ENCODE data around the gene SUN2. TPM values are rescaled to one million over a fixed set of nuclear protein-coding genes. Genes with fewer than 3 reads are reported as not detected.

Gene SUN2
- total RNA-seq, 1 experiment from 2014 or later = 55.5 TPM

DNA sequence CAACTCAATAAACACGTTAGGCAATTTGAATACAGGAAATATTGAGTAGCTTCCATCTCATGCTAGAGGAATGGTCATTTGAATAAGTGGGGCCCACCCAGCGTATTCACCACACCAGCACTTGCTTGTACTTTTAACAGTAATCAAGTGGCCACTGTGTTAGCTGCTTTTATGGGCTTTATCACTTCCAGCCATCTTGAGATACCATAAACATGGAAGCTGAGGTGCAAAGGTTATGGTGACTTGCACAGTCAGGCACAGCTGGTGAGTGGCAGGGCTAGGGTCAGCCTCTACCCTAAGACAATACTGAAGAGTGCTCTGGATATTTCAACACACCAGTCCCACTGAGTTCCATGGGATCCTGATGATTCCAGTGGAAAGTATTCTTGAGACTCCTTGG is 61.7 kb downstream of the SUN2 start:
- ATAC-seq = no peak
- intact Hi-C loops (cut with micrococcal nuclease) = no loop called here

GRCh38 chr22:38689651-38690050 is 66.1 kb downstream of the SUN2 start:
- Histone ChIP-seq H3F3A (ENCODE audit: low read length, unreplicated experiment) (no peaks in the 10 kb centered on the region), H3K9ac (ENCODE audit: low read length) (no peak overlapping the region), H3K4me2 (ENCODE audit: low read length) (no peak overlapping the region), H4K20me1 (ENCODE audit: low read length) (no peaks in the 10 kb centered on the region), H3K9me2 (replicated peaks; ENCODE audit: low read length) (no peaks in the 10 kb centered on the region), H2AFZ (ENCODE audit: low read length) (no peak overlapping the region), H3K4me3 (ENCODE audit: low read length) (no peak overlapping the region), H3K9me3 (ENCODE audit: low read length) (no peaks in the 10 kb centered on the region), H3K36me3 (ENCODE audit: low read depth, low read length) (peaks cover 18% of the 10 kb centered on the region), H3K27me3 (ENCODE audit: low read length) (no peaks in the 10 kb centered on the region), H3K27ac (ENCODE audit: low read length) (no peak overlapping the region), H3K79me2 (ENCODE audit: low read length) (peaks cover 33% of the 10 kb centered on the region), H3K4me1 (ENCODE audit: insufficient read depth, low read length) (no peaks in the 10 kb centered on the region)
- ATAC-seq (no peak), DNase-seq (no peak)
- no TSS peak for BruUV-seq (replicated peaks)
- TF ChIP-seq, protein P1, sequence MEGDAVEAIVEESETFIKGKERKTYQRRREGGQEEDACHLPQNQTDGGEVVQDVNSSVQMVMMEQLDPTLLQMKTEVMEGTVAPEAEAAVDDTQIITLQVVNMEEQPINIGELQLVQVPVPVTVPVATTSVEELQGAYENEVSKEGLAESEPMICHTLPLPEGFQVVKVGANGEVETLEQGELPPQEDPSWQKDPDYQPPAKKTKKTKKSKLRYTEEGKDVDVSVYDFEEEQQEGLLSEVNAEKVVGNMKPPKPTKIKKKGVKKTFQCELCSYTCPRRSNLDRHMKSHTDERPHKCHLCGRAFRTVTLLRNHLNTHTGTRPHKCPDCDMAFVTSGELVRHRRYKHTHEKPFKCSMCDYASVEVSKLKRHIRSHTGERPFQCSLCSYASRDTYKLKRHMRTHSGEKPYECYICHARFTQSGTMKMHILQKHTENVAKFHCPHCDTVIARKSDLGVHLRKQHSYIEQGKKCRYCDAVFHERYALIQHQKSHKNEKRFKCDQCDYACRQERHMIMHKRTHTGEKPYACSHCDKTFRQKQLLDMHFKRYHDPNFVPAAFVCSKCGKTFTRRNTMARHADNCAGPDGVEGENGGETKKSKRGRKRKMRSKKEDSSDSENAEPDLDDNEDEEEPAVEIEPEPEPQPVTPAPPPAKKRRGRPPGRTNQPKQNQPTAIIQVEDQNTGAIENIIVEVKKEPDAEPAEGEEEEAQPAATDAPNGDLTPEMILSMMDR (conservative IDR thresholded peaks at IDR 0.05; ENCODE audit: low read depth, low read length) = no peak
- TF ChIP-seq EZH2phosphoT487 (IDR thresholded peaks at IDR 0.05; ENCODE audit: borderline replicate concordance, low read length) = no peak
- intact Hi-C loops (cut with micrococcal nuclease) = no loop called here
- ChIA-PET CTCF (no interaction called here), POLR2A (ENCODE audit: unreplicated experiment) (no interaction called here)

More for the DNA sequence above, 61.7 kb downstream of the SUN2 start:
- Histone ChIP-seq H3K36me3 (ENCODE audit: low read depth, low read length) (no peaks in the 10 kb centered on the region; the same call in 1 of the 2 replicates), H3K9ac (ENCODE audit: low read length) (no peak overlapping the region), H3K4me3 (ENCODE audit: low read length) (no peak overlapping the region), H4K20me1 (ENCODE audit: low read length) (peaks cover 17% of the 10 kb centered on the region), H3K4me1 (ENCODE audit: insufficient read depth, low read length) (peaks cover 30% of the 10 kb centered on the region), H3K4me2 (ENCODE audit: low read length) (no peak overlapping the region), H3K9me2 (replicated peaks; ENCODE audit: low read length) (no peaks in the 10 kb centered on the region), H3K27me3 (ENCODE audit: low read length) (no peaks in the 10 kb centered on the region), H3F3A (ENCODE audit: low read length, unreplicated experiment) (peaks cover 14% of the 10 kb centered on the region), H3K9me3 (ENCODE audit: low read length) (no peaks in the 10 kb centered on the region), H3K27ac (ENCODE audit: low read length) (no peak overlapping the region), H2AFZ (ENCODE audit: low read length) (no peak overlapping the region), H3K79me2 (ENCODE audit: low read length) (peaks cover 73% of the 10 kb centered on the region)
- CTCF ChIA-PET = interaction anchor here (0.7 kb wide), 1 partner anchor 20 kb away, joined by 11 read pairs; no protein-coding TSS in a partner anchor
- TF ChIP-seq EZH2phosphoT487 (IDR thresholded peaks at IDR 0.05; ENCODE audit: borderline replicate concordance, low read length) = no peak
- TF ChIP-seq EZH2 (IDR thresholded peaks at IDR 0.05; ENCODE audit: low read length, unreplicated experiment) = no peak
- TF ChIP-seq, protein P1 (conservative IDR thresholded peaks at IDR 0.05; ENCODE audit: low read depth, low read length) = no peak
- POLR2A ChIA-PET (ENCODE audit: unreplicated experiment) = no interaction called here
- no TSS peak for BruUV-seq (replicated peaks)
- no peak for DNase-seq

DNA sequence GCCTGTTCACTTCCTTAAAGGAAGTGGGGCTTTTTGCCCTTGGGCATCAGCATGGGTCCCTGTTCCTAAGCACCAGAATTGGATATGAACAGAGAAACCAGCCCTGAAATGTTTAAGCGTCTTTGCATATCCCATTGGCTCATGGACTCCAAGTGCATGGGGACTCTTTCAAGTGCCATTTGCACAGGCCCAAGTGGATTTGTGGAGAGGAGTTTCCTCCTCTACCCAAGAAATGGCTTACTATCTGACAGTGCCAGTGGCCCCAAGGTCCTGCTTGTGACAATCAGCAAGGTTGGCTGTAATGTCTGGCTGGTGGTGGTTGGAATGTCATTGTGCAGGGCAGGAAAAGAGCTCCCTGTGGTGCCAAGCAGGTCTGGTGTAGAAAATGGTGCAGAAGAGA is 70.0 kb downstream of the SUN2 start:
- ATAC-seq (no peak), DNase-seq (no peak)
- BruUV-seq (replicated peaks) = no TSS peak
- TF ChIP-seq EZH2 (IDR thresholded peaks at IDR 0.05; ENCODE audit: low read length, unreplicated experiment) (no peak), EZH2phosphoT487 (IDR thresholded peaks at IDR 0.05; ENCODE audit: borderline replicate concordance, low read length) (no peak)
- TF ChIP-seq, protein P1 (conservative IDR thresholded peaks at IDR 0.05; ENCODE audit: low read depth, low read length) = no peak
- Histone ChIP-seq H3K9me2 (replicated peaks; ENCODE audit: low read length) (no peaks in the 10 kb centered on the region), H3K9me3 (ENCODE audit: low read length) (no peaks in the 10 kb centered on the region), H3K4me1 (ENCODE audit: insufficient read depth, low read length) (no peaks in the 10 kb centered on the region), H3K4me3 (ENCODE audit: low read length) (no peak overlapping the region), H3K4me2 (ENCODE audit: low read length) (no peak overlapping the region), H4K20me1 (ENCODE audit: low read length) (0 out of 2 replicates have a peak, but pooled peaks cover 5% of the 10 kb centered on the region), H3K9ac (ENCODE audit: low read length) (no peak overlapping the region), H3K27me3 (ENCODE audit: low read length) (no peaks in the 10 kb centered on the region), H3K36me3 (ENCODE audit: low read depth, low read length) (peaks cover 32% of the 10 kb centered on the region), H2AFZ (ENCODE audit: low read length) (no peak overlapping the region), H3K27ac (ENCODE audit: low read length) (no peak overlapping the region), H3K79me2 (ENCODE audit: low read length) (peaks cover 20% of the 10 kb centered on the region), H3F3A (ENCODE audit: low read length, unreplicated experiment) (no peaks in the 10 kb centered on the region)
- CTCF ChIA-PET = no interaction called here
- intact Hi-C loops (cut with micrococcal nuclease) = no loop called here
- POLR2A ChIA-PET (ENCODE audit: unreplicated experiment) = interaction anchor here (0.8 kb wide), 1 partner anchor 436 kb away, joined by 5 read pairs; no protein-coding TSS in a partner anchor

All from PC-3 (cell line).